HCT116 (cell line): ENCODE data around the gene LRRTM3.

Experiments
- EZH2 ChIP-seq: fragments of 200-600 bp; sonication (generic); IDR thresholded peaks from 2 replicates; pipeline ENCODE4 v1.6.1; 2017; ENCODE audit warnings: antibody characterized with exemption, mixed run types
- JUND ChIP-seq: IDR thresholded peaks from 2 replicates; pipeline ENCODE4 v1.6.1; 2012
- POLR2A ChIP-seq: IDR thresholded peaks from 2 replicates; pipeline ENCODE4 v1.7.0; 2011; ENCODE audit warnings: borderline replicate concordance; ENCODE audit not compliant: insufficient read depth, insufficient read length; ENCODE audit errors: extremely low read depth
- POLR2AphosphoS5 ChIP-seq: IDR thresholded peaks from 2 replicates; pipeline ENCODE4 v1.6.1; 2011; ENCODE audit warnings: mild to moderate bottlenecking, low read depth, low read length, moderate library complexity
- REST ChIP-seq: IDR thresholded peaks from 2 replicates; pipeline ENCODE4 v1.6.1; 2012; ENCODE audit warnings: low read depth
- YY1 ChIP-seq: IDR thresholded peaks from 2 replicates; pipeline ENCODE4 v1.6.1; 2011; ENCODE audit warnings: low read length, low read depth, moderate library complexity, mild to moderate bottlenecking; ENCODE audit not compliant: insufficient replicate concordance; ENCODE audit errors: extremely low read depth
- ZNF274 ChIP-seq: fragments of 200-500 bp; sonication (Bioruptor generic); IDR thresholded peaks from 2 replicates; pipeline ENCODE4 v1.6.1; 2014; ENCODE audit warnings: mild to moderate bottlenecking, low read depth, low read length, inconsistent platforms
- TF ChIP-seq, protein P1 (sequence below), 3 experiments: fragments of 200-600 bp in 1 of 3; sonication (generic) in 1 of 3; IDR thresholded peaks in 2 of 3; conservative IDR thresholded peaks in 1 of 3; 2 replicates each; pipeline ENCODE4 v1.5.1; 2012 to 2017; ENCODE audit warnings: low read depth in 2 of 3, low read length in 2 of 3, antibody characterized with exemption in 1 of 3, borderline replicate concordance in 1 of 3, control low read depth in 1 of 3, mild to moderate bottlenecking in 1 of 3, mixed read lengths in 1 of 3, mixed run types in 1 of 3, moderate library complexity in 1 of 3; ENCODE audit not compliant: insufficient read depth in 1 of 3

GRCh38 chr10:67079126-67079525 is 153.3 kb downstream of the LRRTM3 start:
- TF ChIP-seq POLR2A (no peak), EZH2 (no peak), REST (no peak), JUND (no peak), YY1 (no peak), ZNF274 (no peak), POLR2AphosphoS5 (no peak)
- TF ChIP-seq, protein P1, sequence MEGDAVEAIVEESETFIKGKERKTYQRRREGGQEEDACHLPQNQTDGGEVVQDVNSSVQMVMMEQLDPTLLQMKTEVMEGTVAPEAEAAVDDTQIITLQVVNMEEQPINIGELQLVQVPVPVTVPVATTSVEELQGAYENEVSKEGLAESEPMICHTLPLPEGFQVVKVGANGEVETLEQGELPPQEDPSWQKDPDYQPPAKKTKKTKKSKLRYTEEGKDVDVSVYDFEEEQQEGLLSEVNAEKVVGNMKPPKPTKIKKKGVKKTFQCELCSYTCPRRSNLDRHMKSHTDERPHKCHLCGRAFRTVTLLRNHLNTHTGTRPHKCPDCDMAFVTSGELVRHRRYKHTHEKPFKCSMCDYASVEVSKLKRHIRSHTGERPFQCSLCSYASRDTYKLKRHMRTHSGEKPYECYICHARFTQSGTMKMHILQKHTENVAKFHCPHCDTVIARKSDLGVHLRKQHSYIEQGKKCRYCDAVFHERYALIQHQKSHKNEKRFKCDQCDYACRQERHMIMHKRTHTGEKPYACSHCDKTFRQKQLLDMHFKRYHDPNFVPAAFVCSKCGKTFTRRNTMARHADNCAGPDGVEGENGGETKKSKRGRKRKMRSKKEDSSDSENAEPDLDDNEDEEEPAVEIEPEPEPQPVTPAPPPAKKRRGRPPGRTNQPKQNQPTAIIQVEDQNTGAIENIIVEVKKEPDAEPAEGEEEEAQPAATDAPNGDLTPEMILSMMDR (IDR thresholded peaks at IDR 0.05 in 2 of 3, conservative IDR thresholded peaks at IDR 0.05 in 1 of 3; ENCODE audit: borderline replicate concordance in 1 of 3, insufficient read depth in 1 of 3, low read depth in 2 of 3, low read length in 2 of 3), result no peak
